ENCODE measurements around the gene FOXM1. TPM values are rescaled to one million over a fixed set of nuclear protein-coding genes. Genes with fewer than 3 reads are reported as not detected.

Gene FOXM1
- total RNA-seq, 2 experiments from 2014 or later = 80.5 to 86.5 TPM

GRCh38 chr12:2858944-2859421, 18.0 kb downstream of the FOXM1 start:
- Mint-ChIP-seq H3K9me3 (no peaks in the 10 kb centered on the region), H3K36me3 (peaks cover 15% of the 10 kb centered on the region), H3K4me3 (no peak overlapping the region), H3K27ac (no peak overlapping the region), H3K4me1 (no peaks in the 10 kb centered on the region), H3K27me3 (no peaks in the 10 kb centered on the region)
- DNase-seq = no peak

DNA sequence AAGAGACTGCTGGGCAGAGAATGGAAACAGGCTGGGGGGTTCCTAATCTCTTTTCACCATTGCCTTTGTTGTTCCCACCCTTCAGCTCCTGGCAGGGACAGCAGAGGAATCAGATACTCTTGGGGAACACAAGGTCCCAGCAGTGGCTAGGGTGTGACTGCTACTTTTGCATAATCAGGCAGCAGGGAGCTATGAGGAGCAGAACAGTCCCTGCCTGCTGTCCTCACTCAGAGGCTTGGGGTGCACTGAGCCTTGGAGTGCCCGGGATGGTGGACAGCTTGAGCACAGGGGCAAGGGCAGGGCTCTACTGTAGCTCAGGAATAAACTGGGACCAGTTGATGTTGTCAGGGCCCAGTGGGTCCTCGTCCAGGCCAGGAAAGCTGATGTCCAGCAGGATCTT, 18.6 kb downstream of the FOXM1 start:
- Mint-ChIP-seq H3K27ac (no peak overlapping the region), H3K36me3 (peaks cover 12% of the 10 kb centered on the region), H3K4me1 (no peaks in the 10 kb centered on the region), H3K27me3 (no peaks in the 10 kb centered on the region), H3K4me3 (no peak overlapping the region), H3K9me3 (no peaks in the 10 kb centered on the region)
- no peak for DNase-seq

DNA sequence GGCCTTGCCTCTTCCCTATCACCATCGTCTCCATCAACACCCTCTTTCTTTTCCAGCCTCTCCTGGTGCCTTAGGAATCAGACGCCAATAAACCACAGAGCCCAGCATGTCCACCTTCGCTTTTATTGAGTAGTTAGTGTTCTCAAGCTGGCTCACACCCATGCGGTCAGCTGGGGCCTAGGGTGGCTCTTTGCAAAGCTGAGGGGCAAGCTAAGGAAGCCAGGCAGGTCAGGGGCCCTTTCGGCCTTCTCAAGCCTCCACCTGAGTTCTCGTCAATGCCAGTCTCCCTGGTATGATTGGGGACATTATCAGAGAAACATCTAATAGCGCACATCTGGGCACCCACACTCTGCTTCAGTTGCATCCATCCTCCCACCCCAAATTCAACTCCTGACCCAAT, 19.4 kb downstream of the FOXM1 start:
- H3K4me1 Mint-ChIP-seq = no peaks in the 10 kb centered on the region
- H3K27me3 Mint-ChIP-seq = no peaks in the 10 kb centered on the region
- peaks cover 8% of the 10 kb centered on the region for H3K36me3 Mint-ChIP-seq
- H3K4me3 Mint-ChIP-seq = no peak overlapping the region
- DNase-seq = no peak
- no peak overlapping the region for H3K27ac Mint-ChIP-seq
- no peaks in the 10 kb centered on the region for H3K9me3 Mint-ChIP-seq

GRCh38 chr12:2857021-2857431, 19.9 kb downstream of the FOXM1 start, which contains the start of gene TEX52:
TEX52 (minus strand) TSS chr12:2857039; CDS start chr12:2857026, 13 bp downstream.
- no peaks in the 10 kb centered on the region for H3K27me3 Mint-ChIP-seq
- H3K9me3 Mint-ChIP-seq = no peaks in the 10 kb centered on the region
- DNase-seq = no peak
- H3K4me1 Mint-ChIP-seq = no peaks in the 10 kb centered on the region
- peak within 1 kb of the TSS; percentile 75 for H3K27ac Mint-ChIP-seq
- no peak within 1 kb of the TSS for H3K4me3 Mint-ChIP-seq
- H3K36me3 Mint-ChIP-seq = peaks cover 7% of the 10 kb centered on the region

DNA sequence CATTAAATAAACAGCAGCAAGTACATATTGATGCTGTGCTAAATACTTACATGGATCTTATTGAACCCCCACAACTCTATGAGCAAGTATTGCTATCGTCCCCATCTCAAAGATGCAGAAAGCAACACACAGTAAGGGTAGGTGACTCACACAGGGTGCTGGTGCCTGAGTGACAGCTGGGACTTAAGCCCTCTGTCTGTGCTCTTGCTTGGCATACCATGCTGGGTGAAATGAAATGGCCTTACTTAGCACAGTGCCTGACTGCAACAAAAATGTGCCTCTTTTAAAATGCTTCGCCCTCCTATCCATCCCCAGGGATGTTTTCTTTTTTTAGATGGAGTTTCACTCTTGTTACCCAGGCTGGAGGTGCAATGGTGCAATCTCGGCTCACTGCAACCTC, 20.9 kb downstream of the FOXM1 start:
- H3K4me3 Mint-ChIP-seq = no peak overlapping the region
- no peak for DNase-seq
- H3K27ac Mint-ChIP-seq = no peak overlapping the region
- no peaks in the 10 kb centered on the region for H3K27me3 Mint-ChIP-seq
- H3K4me1 Mint-ChIP-seq = no peaks in the 10 kb centered on the region
- H3K36me3 Mint-ChIP-seq = peaks cover 7% of the 10 kb centered on the region
- no peaks in the 10 kb centered on the region for H3K9me3 Mint-ChIP-seq

GRCh38 chr12:2855546-2855945, 21.4 kb downstream of the FOXM1 start:
- no peak for DNase-seq
- peaks cover 7% of the 10 kb centered on the region for H3K36me3 Mint-ChIP-seq
- no peak overlapping the region for H3K27ac Mint-ChIP-seq
- no peaks in the 10 kb centered on the region for H3K4me1 Mint-ChIP-seq
- H3K4me3 Mint-ChIP-seq = no peak overlapping the region
- no peaks in the 10 kb centered on the region for H3K27me3 Mint-ChIP-seq
- H3K9me3 Mint-ChIP-seq = no peaks in the 10 kb centered on the region

DNA sequence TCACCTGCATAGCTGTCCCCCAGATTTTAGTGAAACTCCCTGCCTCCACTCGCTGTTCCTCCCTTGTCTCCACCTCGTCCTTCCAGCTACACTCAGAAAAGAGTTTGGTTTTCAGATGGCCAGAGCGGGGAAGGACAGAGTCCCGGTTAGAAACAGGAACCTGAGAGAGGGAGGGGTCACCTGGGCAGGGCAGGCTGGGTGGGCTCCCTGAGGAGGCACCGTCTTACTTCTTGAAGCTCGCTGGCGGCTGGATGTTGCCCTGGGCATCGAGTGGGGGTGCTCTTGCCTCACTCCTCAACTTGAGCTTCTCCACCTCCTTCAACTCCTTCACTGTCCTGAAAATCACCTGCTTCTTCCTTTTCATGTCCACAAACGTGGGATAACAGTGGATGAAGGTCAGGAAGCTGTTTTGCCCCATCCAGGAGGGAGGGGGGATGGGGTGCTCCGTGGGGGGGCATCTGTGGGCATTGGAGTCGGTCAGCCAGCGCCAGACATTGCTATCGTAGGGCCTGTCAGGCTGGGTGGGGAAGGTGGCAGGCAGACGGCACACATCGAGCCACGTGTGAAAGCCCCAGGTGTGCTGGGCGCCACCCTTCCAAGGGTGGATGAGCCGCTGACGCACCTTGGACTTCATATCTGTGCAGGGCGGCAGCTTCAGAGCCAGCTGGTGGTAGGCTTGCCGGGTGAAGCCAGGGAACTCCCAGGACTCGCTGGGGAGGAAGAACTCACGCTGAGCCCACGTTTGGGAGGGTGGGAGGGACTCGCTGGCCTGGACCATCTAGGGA, 22.1 kb downstream of the FOXM1 start:
- Mint-ChIP-seq H3K27me3 (no peaks in the 10 kb centered on the region), H3K27ac (no peak overlapping the region), H3K4me1 (no peaks in the 10 kb centered on the region), H3K36me3 (peaks cover 2% of the 10 kb centered on the region), H3K9me3 (no peaks in the 10 kb centered on the region), H3K4me3 (no peak overlapping the region)
- DNase-seq = no peak

DNA sequence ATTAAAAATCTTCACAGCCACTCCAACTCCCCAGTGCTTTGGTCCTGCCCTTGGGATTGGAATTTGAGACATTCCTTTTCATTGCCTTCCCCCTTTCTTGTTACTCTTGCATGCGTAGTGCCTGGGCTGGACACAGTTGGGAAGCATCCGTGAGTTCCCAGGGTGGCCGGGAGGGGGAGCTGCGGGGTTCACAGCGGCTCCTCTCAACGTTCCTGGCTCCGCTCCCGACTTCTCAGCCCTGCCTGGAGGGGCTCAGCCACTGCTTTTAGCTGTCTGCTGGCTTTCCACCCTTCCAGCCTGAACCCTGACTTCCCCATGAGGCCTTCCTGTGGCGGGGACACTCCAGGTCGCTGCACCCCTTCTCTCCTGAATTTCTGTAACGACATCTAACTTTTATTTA, 23.3 kb downstream of the FOXM1 start:
- H3K9me3 Mint-ChIP-seq = no peaks in the 10 kb centered on the region
- H3K27ac Mint-ChIP-seq = no peak overlapping the region
- H3K4me1 Mint-ChIP-seq = no peaks in the 10 kb centered on the region
- peak; percentile 49 for DNase-seq
- H3K27me3 Mint-ChIP-seq = no peaks in the 10 kb centered on the region
- H3K36me3 Mint-ChIP-seq = peaks cover 2% of the 10 kb centered on the region
- no peak overlapping the region for H3K4me3 Mint-ChIP-seq

DNA sequence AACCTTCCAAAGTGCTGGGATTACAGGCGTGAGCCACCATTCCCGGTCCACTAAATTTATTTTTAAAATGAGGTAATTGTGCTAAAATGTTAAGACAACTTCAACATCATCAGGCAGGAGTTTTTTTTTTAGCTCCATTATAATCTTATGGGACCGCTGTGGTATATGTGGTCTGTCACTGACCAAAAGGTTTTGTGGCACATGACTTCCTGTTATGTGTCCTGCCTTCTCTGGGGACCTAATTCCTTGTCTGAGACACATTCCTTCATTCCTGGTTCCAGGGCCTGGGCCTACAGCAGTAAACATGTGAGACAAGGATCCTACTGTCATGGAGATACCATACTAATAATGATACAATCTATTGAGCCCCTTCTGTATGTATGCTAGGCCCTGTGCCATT, 25.0 kb downstream of the FOXM1 start:
- Mint-ChIP-seq H3K27me3 (no peaks in the 10 kb centered on the region), H3K27ac (no peak overlapping the region), H3K4me1 (no peaks in the 10 kb centered on the region), H3K4me3 (no peak overlapping the region), H3K9me3 (no peaks in the 10 kb centered on the region), H3K36me3 (peaks cover 2% of the 10 kb centered on the region)
- no peak for DNase-seq

DNA sequence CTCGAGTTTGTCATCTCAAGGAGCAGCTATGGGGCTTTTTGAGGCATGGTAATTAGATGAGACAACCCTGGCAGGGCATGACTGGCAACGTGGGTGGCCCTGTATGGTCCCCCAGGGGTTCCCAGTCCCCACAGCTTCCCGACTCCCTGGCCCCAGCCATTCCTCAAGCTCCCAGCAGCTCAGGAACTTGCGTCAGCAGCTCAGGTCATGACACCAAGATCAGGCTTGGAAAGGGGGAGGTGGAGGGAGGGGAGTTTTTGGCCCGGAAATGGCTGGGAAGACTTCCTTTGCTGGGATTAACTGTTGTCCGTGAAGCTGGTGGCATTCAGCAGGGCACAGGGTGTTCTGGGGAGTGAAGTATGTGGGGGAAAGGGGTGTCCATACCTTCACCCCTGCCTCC, 31.7 kb downstream of the FOXM1 start:
- Mint-ChIP-seq H3K9me3 (no peaks in the 10 kb centered on the region), H3K36me3 (peaks cover 12% of the 10 kb centered on the region), H3K27me3 (no peaks in the 10 kb centered on the region), H3K27ac (no peak overlapping the region), H3K4me3 (no peak overlapping the region), H3K4me1 (no peaks in the 10 kb centered on the region)
- no peak for DNase-seq

DNA sequence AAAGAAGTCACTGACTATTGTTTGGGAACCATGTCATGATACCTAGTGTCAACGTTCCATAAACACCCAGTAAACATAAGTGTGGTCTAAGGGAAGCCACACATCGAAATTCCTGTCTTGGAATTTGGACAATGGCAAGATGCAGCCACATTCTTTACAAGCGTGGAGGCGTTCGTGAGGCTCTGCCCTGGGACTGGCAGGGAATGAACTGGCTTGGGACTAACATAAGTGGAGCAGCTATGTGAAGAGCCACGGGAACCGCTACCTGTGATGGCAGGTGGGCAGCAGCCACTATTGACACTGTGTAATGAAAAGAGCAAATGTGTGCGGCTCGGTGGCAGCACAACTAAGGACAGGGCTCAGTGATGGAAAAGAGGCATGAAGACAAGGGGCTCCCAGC, 32.2 kb downstream of the FOXM1 start:
- Mint-ChIP-seq H3K4me3 (no peak overlapping the region), H3K4me1 (no peaks in the 10 kb centered on the region), H3K36me3 (peaks cover 12% of the 10 kb centered on the region), H3K9me3 (no peaks in the 10 kb centered on the region), H3K27me3 (no peaks in the 10 kb centered on the region), H3K27ac (no peak overlapping the region)
- no peak for DNase-seq

DNA sequence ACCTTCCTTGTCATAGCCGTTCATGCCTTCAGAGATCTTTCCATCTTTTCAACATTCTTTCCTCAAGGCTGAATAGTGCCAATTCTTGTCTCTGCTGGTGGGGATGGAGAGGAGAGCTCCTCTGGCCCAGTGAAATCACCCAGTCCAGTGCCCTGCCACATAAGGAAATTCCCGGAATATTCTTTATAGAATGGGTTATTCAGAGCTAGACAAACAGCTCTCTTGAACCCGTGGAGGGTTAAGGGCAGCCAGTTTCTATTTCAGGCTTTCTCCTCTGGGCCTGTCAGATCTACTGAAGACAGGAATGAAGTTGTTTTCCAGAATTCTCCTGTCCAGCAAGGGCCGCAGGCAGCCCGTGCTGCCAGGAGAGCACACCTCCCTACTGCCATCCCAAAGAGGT, 34.0 kb downstream of the FOXM1 start:
- Mint-ChIP-seq H3K4me1 (no peaks in the 10 kb centered on the region), H3K36me3 (peaks cover 16% of the 10 kb centered on the region), H3K27me3 (no peaks in the 10 kb centered on the region), H3K27ac (no peak overlapping the region), H3K9me3 (no peaks in the 10 kb centered on the region), H3K4me3 (no peak overlapping the region)
- no peak for DNase-seq

DNA sequence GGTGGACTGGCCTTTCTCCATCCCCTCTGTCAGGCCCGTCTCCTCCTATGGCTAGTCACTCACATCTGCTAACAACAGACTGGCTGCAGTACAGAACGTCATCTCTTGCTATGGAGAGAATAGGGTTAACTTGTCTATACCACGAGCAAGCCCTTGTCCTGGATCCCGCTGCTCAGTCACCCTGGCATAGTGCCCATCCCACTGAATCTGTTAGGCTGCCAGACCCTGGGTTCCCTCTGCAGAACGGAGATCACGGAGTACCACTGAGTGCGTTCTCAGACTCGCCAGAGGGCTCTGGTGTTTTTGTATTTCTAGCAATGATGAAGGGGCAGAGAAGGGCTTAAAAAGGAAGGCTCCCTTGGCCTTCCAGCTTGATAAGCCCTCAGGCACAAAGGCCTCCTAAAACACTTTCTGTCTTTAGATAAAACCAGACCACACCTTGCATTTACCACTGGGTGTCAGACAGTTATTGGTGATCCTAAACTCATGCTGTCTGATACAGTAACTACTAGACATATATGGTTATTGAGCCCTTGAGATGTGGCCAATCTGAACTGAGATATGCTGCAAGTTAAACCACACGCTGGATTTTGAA, 35.8 kb downstream of the FOXM1 start:
- DNase-seq = no peak
- Mint-ChIP-seq H3K9me3 (no peaks in the 10 kb centered on the region), H3K36me3 (peaks cover 17% of the 10 kb centered on the region), H3K27ac (no peak overlapping the region), H3K4me3 (no peak overlapping the region), H3K4me1 (no peaks in the 10 kb centered on the region), H3K27me3 (no peaks in the 10 kb centered on the region)

GRCh38 chr12:2836574-2836973, 40.4 kb downstream of the FOXM1 start:
- H3K27ac Mint-ChIP-seq = no peak overlapping the region
- no peak for DNase-seq
- no peaks in the 10 kb centered on the region for H3K9me3 Mint-ChIP-seq
- H3K4me1 Mint-ChIP-seq = peaks cover 19% of the 10 kb centered on the region
- H3K4me3 Mint-ChIP-seq = no peak overlapping the region
- H3K36me3 Mint-ChIP-seq = peaks cover 8% of the 10 kb centered on the region
- no peaks in the 10 kb centered on the region for H3K27me3 Mint-ChIP-seq

DNA sequence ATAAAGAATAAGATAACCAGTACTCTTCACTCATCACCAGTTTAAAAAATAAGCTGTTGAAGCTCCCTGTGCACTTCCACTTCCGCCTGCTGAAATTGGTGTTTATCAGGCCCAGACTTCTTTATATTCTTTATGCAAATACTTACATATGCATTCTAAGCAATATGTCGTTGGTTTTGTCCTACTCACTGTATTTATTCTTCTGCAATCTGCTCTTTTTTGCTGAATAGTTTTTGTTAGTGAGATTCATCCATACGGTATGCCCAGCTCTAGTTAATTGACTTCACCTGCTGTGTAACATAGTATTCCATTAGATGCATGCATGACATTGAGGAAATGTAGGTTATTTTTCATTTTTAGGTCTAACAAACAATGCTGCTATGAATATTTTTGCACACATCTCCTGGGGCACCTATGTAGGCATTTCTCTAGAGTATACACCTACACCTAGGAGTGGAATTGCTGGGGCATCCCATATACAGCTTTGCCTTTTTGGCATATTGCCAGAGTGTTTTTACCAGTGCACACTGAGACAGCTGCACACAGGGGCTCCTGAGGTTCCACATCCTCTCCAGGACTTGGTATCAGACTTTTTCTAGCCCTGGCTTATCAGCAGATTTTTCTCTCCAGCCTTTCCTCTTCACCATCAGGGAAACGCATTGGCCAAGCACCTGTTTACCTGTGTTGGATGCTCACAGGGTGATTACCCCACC, 41.1 kb downstream of the FOXM1 start:
- Mint-ChIP-seq H3K36me3 (peaks cover 9% of the 10 kb centered on the region), H3K27me3 (no peaks in the 10 kb centered on the region), H3K9me3 (no peaks in the 10 kb centered on the region), H3K27ac (no peak overlapping the region), H3K4me3 (no peak overlapping the region), H3K4me1 (peaks cover 19% of the 10 kb centered on the region)
- no peak for DNase-seq
